ENCODE data around the gene TCP11L2.

- TF ChIP-seq SIN3A (IDR thresholded peaks at IDR 0.05; ENCODE audit: borderline replicate concordance in 2 of 2, control insufficient read depth in 1 of 2, low read depth in 2 of 2, low read length in 2 of 2) (no peak), EZH2 (IDR thresholded peaks at IDR 0.05; ENCODE audit: borderline replicate concordance, low read depth, low read length) (no peak), CTCF (IDR thresholded peaks at IDR 0.05 in 2 of 3, conservative IDR thresholded peaks at IDR 0.05 in 1 of 3; ENCODE audit: insufficient read depth in 2 of 3, low read depth in 1 of 3, low read length in 3 of 3) (no peak), ELF2 (CRISPR knock-in tag; IDR thresholded peaks at IDR 0.05) (no peak), MYNN (IDR thresholded peaks at IDR 0.05) (no peak), MYNN (CRISPR knock-in tag; IDR thresholded peaks at IDR 0.05) (no peak), RNF2 (IDR thresholded peaks at IDR 0.05) (no peak), CBX1 (IDR thresholded peaks at IDR 0.05; ENCODE audit: low read depth) (no peak), USF1 (CRISPR knock-in tag; IDR thresholded peaks at IDR 0.05) (no peak), ATF3 (IDR thresholded peaks at IDR 0.05) (no peak), ATF3 (CRISPR knock-in tag; conservative IDR thresholded peaks at IDR 0.05) (no peak), ZNF212 (CRISPR knock-in tag; IDR thresholded peaks at IDR 0.05) (no peak), ZNF76 (CRISPR knock-in tag; IDR thresholded peaks at IDR 0.05; ENCODE audit: borderline replicate concordance) (no peak), MXI1 (IDR thresholded peaks at IDR 0.05; ENCODE audit: low read depth, low read length) (no peak)
Measured at GRCh38 chr12:106297681-106298080, 4.9 kb upstream of the TCP11L2 start.
